MM.1S (cell line): ENCODE measurements around the gene SQOR.
A peak's percentile ranks its signal among the peaks of the same experiment; 100 is the strongest.

ENCODE experiments used
- DNase-seq: peaks from one replicate; pipeline ENCODE4 v3.0.0-alpha.2; 2015
- H2AFZ ChIP-seq: fragments of 300-600 bp; sonication (generic); 2 replicates; pipeline ENCODE4 v1.6.0; 2016; ENCODE audit warnings: antibody characterized with exemption, low read length
- H3F3A ChIP-seq: fragments of 300-600 bp; sonication (generic); 2 replicates; pipeline ENCODE4 v1.6.1; 2016; ENCODE audit warnings: mild to moderate bottlenecking, antibody characterized with exemption, low read length, moderate library complexity, mixed read lengths; ENCODE audit not compliant: insufficient read depth
- H3K27ac ChIP-seq: fragments of 300-600 bp; sonication (generic); 2 replicates; pipeline ENCODE4 v1.5.1; 2016; ENCODE audit warnings: mild to moderate bottlenecking, low read length
- H3K27me3 ChIP-seq: fragments of 300-600 bp; sonication (generic); replicated peaks from 2 replicates; pipeline ENCODE4 v1.6.0; 2016; ENCODE audit warnings: low read length; ENCODE audit not compliant: insufficient read depth
- H3K36me3 ChIP-seq: fragments of 300-600 bp; sonication (generic); replicated peaks from 2 replicates; pipeline ENCODE4 v1.6.1; 2016; ENCODE audit warnings: mild to moderate bottlenecking, low read length, mixed read lengths; ENCODE audit not compliant: insufficient read depth
- H3K4me1 ChIP-seq: fragments of 300-600 bp; sonication (generic); 2 replicates; pipeline ENCODE4 v1.6.1; 2016; ENCODE audit warnings: low read length, mixed read lengths
- H3K4me2 ChIP-seq: fragments of 300-600 bp; sonication (generic); 2 replicates; pipeline ENCODE4 v1.6.0; 2016; ENCODE audit warnings: low read depth, low read length
- H3K4me3 ChIP-seq: fragments of 300-600 bp; sonication (generic); 2 replicates; pipeline ENCODE4 v1.5.1; 2016; ENCODE audit warnings: low read length, mixed read lengths
- H3K79me2 ChIP-seq: fragments of 300-600 bp; sonication (generic); 2 replicates; pipeline ENCODE4 v1.6.1; 2016; ENCODE audit warnings: mixed run types, low read length, mixed read lengths
- H3K9ac ChIP-seq: fragments of 300-600 bp; sonication (generic); 2 replicates; pipeline ENCODE4 v1.6.1; 2016; ENCODE audit warnings: low read length, mixed read lengths
- H3K9me2 ChIP-seq: fragments of 300-600 bp; sonication (generic); replicated peaks from 2 replicates; pipeline ENCODE4 v1.6.1; 2016; ENCODE audit warnings: mild to moderate bottlenecking, low read length, mixed read lengths; ENCODE audit not compliant: insufficient read depth
- H3K9me3 ChIP-seq: fragments of 300-600 bp; sonication (generic); replicated peaks from 2 replicates; pipeline ENCODE4 v1.6.1; 2016; ENCODE audit warnings: mild to moderate bottlenecking, low read length, mixed read lengths; ENCODE audit not compliant: insufficient read depth
- H4K20me1 ChIP-seq: fragments of 300-600 bp; sonication (generic); 2 replicates; pipeline ENCODE4 v1.6.1; 2016; ENCODE audit warnings: mild to moderate bottlenecking, low read length, moderate library complexity, mixed read lengths; ENCODE audit not compliant: insufficient read depth
- EZH2 ChIP-seq: fragments of 300-600 bp; sonication (generic); optimal IDR thresholded peaks from 2 replicates; pipeline ENCODE3; 2017; ENCODE audit warnings: low read depth, mild to moderate bottlenecking, antibody characterized with exemption, low read length, mixed read lengths
- EZH2phosphoT487 ChIP-seq: fragments of 300-600 bp; sonication (generic); IDR thresholded peaks from 2 replicates; pipeline ENCODE4 v1.6.1; 2018; ENCODE audit warnings: antibody characterized with exemption, low read length
- TF ChIP-seq, protein P1 (sequence below): fragments of 300-600 bp; sonication (generic); IDR thresholded peaks from 2 replicates; pipeline ENCODE4 v1.5.1; 2016; ENCODE audit warnings: antibody characterized with exemption, low read length, mixed read lengths

SQOR gene

GRCh38 chr15:45634432-45635190 is at the start of gene SQOR:
TSS of gene SQOR (plus strand) at chr15:45635029. CDS start at chr15:45658924, 23,895 bp downstream.
- H4K20me1 ChIP-seq = no peaks in the 10 kb centered on the region
- no peaks in the 10 kb centered on the region for H3K9me3 ChIP-seq
- H3F3A ChIP-seq = peaks cover 41% of the 10 kb centered on the region
- H3K27me3 ChIP-seq = no peaks in the 10 kb centered on the region
- H3K4me3 ChIP-seq = peak within 1 kb of the TSS; percentile 80
- H3K4me1 ChIP-seq = peaks cover 38% of the 10 kb centered on the region
- peaks cover 34% of the 10 kb centered on the region for H3K79me2 ChIP-seq
- H3K36me3 ChIP-seq = no peaks in the 10 kb centered on the region
- peak within 1 kb of the TSS; percentile 79 for H2AFZ ChIP-seq
- TF ChIP-seq, protein P1, sequence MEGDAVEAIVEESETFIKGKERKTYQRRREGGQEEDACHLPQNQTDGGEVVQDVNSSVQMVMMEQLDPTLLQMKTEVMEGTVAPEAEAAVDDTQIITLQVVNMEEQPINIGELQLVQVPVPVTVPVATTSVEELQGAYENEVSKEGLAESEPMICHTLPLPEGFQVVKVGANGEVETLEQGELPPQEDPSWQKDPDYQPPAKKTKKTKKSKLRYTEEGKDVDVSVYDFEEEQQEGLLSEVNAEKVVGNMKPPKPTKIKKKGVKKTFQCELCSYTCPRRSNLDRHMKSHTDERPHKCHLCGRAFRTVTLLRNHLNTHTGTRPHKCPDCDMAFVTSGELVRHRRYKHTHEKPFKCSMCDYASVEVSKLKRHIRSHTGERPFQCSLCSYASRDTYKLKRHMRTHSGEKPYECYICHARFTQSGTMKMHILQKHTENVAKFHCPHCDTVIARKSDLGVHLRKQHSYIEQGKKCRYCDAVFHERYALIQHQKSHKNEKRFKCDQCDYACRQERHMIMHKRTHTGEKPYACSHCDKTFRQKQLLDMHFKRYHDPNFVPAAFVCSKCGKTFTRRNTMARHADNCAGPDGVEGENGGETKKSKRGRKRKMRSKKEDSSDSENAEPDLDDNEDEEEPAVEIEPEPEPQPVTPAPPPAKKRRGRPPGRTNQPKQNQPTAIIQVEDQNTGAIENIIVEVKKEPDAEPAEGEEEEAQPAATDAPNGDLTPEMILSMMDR = no peak
- no peak for TF ChIP-seq EZH2
- TF ChIP-seq EZH2phosphoT487 = no peak
- no peaks in the 10 kb centered on the region for H3K9me2 ChIP-seq
- peak within 1 kb of the TSS; percentile 87 for H3K27ac ChIP-seq
- DNase-seq = peak; percentile 92
- peak within 1 kb of the TSS; percentile 86 for H3K9ac ChIP-seq
- H3K4me2 ChIP-seq = peak within 1 kb of the TSS; percentile 86

DNA sequence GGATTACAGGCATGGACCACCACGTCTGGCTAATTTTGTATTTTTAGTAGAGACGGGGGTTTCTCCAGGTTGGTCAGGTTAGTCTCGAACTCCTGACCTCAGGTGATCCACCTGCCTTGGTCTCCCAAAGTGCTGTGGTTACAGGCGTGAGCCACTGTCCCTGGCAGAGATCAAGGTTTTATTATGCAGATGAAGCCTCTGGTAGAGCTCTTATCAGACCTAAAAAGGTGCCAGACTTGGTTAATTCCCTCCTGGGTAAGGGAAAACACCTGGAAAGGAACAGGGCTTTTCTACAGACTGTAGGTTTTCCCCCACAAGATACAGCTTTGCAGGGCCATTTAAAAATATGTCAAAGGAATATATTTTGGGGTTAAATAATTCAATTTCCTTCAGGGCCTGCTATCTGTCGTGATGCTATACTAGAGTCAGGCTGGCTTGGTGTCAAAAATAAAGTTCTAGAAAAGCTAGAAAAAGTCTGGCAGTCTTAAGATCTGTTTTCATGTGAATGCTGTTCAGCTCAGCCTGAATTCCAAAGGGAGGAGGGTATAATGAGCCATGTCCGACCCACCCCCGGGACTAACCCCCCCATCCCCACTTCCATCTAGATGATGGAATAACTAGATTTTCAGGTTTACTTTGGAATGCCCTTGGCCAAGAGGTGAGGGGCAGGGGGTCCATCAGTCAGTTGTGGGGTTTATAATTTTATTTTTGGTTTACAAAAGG is 49.6 kb upstream of the SQOR start:
- Histone ChIP-seq H3K4me1 (peaks cover 17% of the 10 kb centered on the region), H4K20me1 (no peaks in the 10 kb centered on the region), H3K27me3 (no peaks in the 10 kb centered on the region), H3K4me2 (peak overlapping the region; percentile 92; the same call in 1 of the 2 replicates), H3K4me3 (no peak overlapping the region), H3F3A (no peaks in the 10 kb centered on the region), H3K9ac (no peak overlapping the region), H3K79me2 (peaks cover 45% of the 10 kb centered on the region), H3K9me2 (no peaks in the 10 kb centered on the region), H3K9me3 (no peaks in the 10 kb centered on the region), H2AFZ (no peak overlapping the region), H3K36me3 (no peaks in the 10 kb centered on the region), H3K27ac (no peak overlapping the region)
- DNase-seq = no peak
- TF ChIP-seq, protein P1 = no peak
- TF ChIP-seq EZH2 = no peak
- no peak for TF ChIP-seq EZH2phosphoT487

- Histone ChIP-seq H3K9ac (peak overlapping the region; percentile 98), H2AFZ (peak overlapping the region; percentile 95; the same call in 1 of the 2 replicates), H3K4me1 (peaks cover 17% of the 10 kb centered on the region), H3K27me3 (no peaks in the 10 kb centered on the region), H3F3A (no peaks in the 10 kb centered on the region), H3K79me2 (peaks cover 54% of the 10 kb centered on the region), H3K4me3 (peak overlapping the region; percentile 94), H3K4me2 (peak overlapping the region; percentile 92), H3K36me3 (no peaks in the 10 kb centered on the region), H4K20me1 (no peaks in the 10 kb centered on the region), H3K9me2 (no peaks in the 10 kb centered on the region), H3K27ac (peak overlapping the region; percentile 94; the same call in 1 of the 2 replicates), H3K9me3 (no peaks in the 10 kb centered on the region)
- no peak for DNase-seq
- TF ChIP-seq, protein P1 = no peak
- TF ChIP-seq EZH2phosphoT487 = no peak
- no peak for TF ChIP-seq EZH2
Measured at GRCh38 chr15:45586125-45586524, 48.7 kb upstream of the SQOR start.
